ENCODE measurements around the gene ZSWIM2.

DNA sequence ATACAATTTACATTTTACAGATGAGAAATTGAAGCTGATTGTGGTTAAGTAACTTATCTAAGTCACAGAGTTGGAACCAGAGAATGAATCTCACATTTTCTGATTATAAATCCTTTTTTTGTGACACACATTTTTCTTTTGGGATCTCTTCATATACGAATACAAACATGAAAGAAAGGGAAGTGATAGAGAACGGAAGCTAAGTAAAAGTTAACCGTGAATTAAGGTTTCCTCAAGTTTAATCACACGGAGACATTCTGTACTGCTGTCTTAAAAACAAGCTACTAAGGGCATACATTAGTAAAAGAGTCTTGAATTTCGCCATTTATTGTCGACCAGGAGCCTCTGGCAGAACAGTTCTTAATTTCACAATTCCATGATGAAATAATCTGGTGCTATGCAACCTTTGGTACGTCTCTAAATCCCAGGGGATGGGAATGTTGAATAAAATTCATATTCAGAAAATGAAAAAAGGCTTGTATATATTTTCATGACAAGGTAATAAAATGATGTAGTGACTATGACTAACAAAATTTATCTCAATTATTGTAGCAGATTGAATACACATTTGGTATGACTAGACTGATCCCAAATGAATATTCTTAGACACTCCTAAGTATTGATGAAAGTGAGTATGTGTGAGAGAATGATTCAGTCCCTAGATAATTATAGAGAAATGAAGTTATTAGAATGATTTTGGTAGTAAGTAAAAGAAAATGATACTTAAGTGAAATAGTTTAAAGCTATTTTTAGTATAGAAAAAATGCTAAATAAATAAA lies 40.3 kb upstream of the ZSWIM2 start:
- TF ChIP-seq, protein P1, sequence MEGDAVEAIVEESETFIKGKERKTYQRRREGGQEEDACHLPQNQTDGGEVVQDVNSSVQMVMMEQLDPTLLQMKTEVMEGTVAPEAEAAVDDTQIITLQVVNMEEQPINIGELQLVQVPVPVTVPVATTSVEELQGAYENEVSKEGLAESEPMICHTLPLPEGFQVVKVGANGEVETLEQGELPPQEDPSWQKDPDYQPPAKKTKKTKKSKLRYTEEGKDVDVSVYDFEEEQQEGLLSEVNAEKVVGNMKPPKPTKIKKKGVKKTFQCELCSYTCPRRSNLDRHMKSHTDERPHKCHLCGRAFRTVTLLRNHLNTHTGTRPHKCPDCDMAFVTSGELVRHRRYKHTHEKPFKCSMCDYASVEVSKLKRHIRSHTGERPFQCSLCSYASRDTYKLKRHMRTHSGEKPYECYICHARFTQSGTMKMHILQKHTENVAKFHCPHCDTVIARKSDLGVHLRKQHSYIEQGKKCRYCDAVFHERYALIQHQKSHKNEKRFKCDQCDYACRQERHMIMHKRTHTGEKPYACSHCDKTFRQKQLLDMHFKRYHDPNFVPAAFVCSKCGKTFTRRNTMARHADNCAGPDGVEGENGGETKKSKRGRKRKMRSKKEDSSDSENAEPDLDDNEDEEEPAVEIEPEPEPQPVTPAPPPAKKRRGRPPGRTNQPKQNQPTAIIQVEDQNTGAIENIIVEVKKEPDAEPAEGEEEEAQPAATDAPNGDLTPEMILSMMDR (IDR thresholded peaks at IDR 0.05) = no peak
- TF ChIP-seq POLR2A (IDR thresholded peaks at IDR 0.05) = no peak

Data from thyroid gland (tissue), 4 donors.